Measurements from ENCODE around the gene MYLK2.

Gene MYLK2

GRCh38 chr20:31859998-31860380 lies 40.8 kb downstream of the MYLK2 start:
- H3K27ac ChIP-seq = no peak overlapping the region
- H3K9me3 ChIP-seq = no peaks in the 10 kb centered on the region
- peaks cover 60% of the 10 kb centered on the region for H3K27me3 ChIP-seq
- peaks cover 4 to 10% of the 10 kb centered on the region in 2 experiments for H3K4me1 ChIP-seq (ENCODE audit: control insufficient read depth in 1 of 2, insufficient read depth in 1 of 2, low read depth in 1 of 2, low read length in 1 of 2)
- no peak overlapping the region for H3K4me3 ChIP-seq (ENCODE audit: low read depth in 1 of 2, low read length in 1 of 2)
- H3K36me3 ChIP-seq = no peaks in the 10 kb centered on the region
- TF ChIP-seq CTCF (IDR thresholded peaks at IDR 0.05) = no peak

GRCh38 chr20:31860390-31861134 lies 41.4 kb downstream of the MYLK2 start:
- Histone ChIP-seq H3K27ac (no peak overlapping the region), H3K36me3 (no peaks in the 10 kb centered on the region), H3K9me3 (no peaks in the 10 kb centered on the region), H3K27me3 (peaks cover 57% of the 10 kb centered on the region), H3K4me3 (ENCODE audit: low read depth in 1 of 2, low read length in 1 of 2) (peak overlapping the region in 1 of 2 experiments; percentile 24), H3K4me1 (ENCODE audit: control insufficient read depth in 1 of 2, insufficient read depth in 1 of 2, low read depth in 1 of 2, low read length in 1 of 2) (peaks cover 4 to 10% of the 10 kb centered on the region in 2 experiments)
- TF ChIP-seq CTCF (IDR thresholded peaks at IDR 0.05) = no peak

- no peak overlapping the region for H3K27ac ChIP-seq
- no peaks in the 10 kb centered on the region for H3K36me3 ChIP-seq
- H3K27me3 ChIP-seq = peaks cover 57% of the 10 kb centered on the region
- H3K4me3 ChIP-seq (ENCODE audit: low read depth in 1 of 2, low read length in 1 of 2) = peak overlapping the region; percentile 20 to 24
- H3K4me1 ChIP-seq (ENCODE audit: control insufficient read depth in 1 of 2, insufficient read depth in 1 of 2, low read depth in 1 of 2, low read length in 1 of 2) = peaks cover 4 to 10% of the 10 kb centered on the region in 2 experiments
- no peak for TF ChIP-seq CTCF (IDR thresholded peaks at IDR 0.05)
- H3K9me3 ChIP-seq = no peaks in the 10 kb centered on the region
Observed at GRCh38 chr20:31861135-31861384, 41.9 kb downstream of the MYLK2 start.

- TF ChIP-seq CTCF (IDR thresholded peaks at IDR 0.05) = no peak
- Histone ChIP-seq H3K27me3 (peaks cover 62% of the 10 kb centered on the region), H3K27ac (no peak overlapping the region)
Observed at GRCh38 chr20:31861385-31862156, 42.4 kb downstream of the MYLK2 start.

GRCh38 chr20:31862157-31862470 lies 43.0 kb downstream of the MYLK2 start:
- Histone ChIP-seq H3K36me3 (no peaks in the 10 kb centered on the region), H3K9me3 (no peaks in the 10 kb centered on the region), H3K4me3 (ENCODE audit: low read depth in 1 of 2, low read length in 1 of 2) (no peak overlapping the region), H3K27ac (no peak overlapping the region), H3K4me1 (ENCODE audit: control insufficient read depth in 1 of 2, insufficient read depth in 1 of 2, low read depth in 1 of 2, low read length in 1 of 2) (peaks cover 4 to 10% of the 10 kb centered on the region in 2 experiments), H3K27me3 (peaks cover 67% of the 10 kb centered on the region)
- no peak for TF ChIP-seq CTCF (IDR thresholded peaks at IDR 0.05)

More at GRCh38 chr20:31861385-31862156, 42.4 kb downstream of the MYLK2 start:
- peak overlapping the region; percentile 20 to 24 for H3K4me3 ChIP-seq (ENCODE audit: low read depth in 1 of 2, low read length in 1 of 2)
- no peaks in the 10 kb centered on the region for H3K36me3 ChIP-seq
- H3K9me3 ChIP-seq = no peaks in the 10 kb centered on the region
- H3K4me1 ChIP-seq (ENCODE audit: control insufficient read depth in 1 of 2, insufficient read depth in 1 of 2, low read depth in 1 of 2, low read length in 1 of 2) = peaks cover 4 to 10% of the 10 kb centered on the region in 2 experiments

Data from neutrophil (primary cell).